GM18507 (cell line): ENCODE results near the gene CREG2.

Experiments
- DNase-seq: peaks from one replicate; pipeline ENCODE4 v3.0.0; 2011; ENCODE audit warnings: low read depth; ENCODE audit not compliant: insufficient read length; ENCODE audit errors: extremely low spot score
- FAIRE-seq: peaks from 2 replicates; lab custom pipeline; 2011; peaks lifted over from hg19 to GRCh38; lab: Jason Lieb, UNC

CREG2 gene

DNA sequence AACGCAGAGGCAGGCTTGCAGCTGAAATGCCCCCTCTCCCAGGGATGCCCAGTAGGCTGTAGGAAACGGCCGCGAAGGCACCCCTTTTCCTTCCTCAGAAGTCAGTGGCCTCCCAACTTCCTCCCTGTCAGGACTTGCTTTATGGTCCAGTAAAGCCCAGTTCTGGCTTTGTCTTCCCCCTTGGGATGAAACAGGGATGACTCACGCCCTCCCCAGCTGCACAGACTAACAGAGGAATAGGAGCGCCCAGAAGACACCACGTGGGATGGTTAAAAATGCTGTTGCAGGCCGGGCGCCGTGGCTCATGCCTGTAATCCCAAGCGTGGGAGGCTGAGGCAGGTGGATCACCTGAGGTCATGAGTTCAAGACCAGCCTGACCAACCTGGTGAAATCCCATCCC, 6.9 kb downstream of the CREG2 start:
- FAIRE-seq = no peak
- DNase-seq = no peak

DNA sequence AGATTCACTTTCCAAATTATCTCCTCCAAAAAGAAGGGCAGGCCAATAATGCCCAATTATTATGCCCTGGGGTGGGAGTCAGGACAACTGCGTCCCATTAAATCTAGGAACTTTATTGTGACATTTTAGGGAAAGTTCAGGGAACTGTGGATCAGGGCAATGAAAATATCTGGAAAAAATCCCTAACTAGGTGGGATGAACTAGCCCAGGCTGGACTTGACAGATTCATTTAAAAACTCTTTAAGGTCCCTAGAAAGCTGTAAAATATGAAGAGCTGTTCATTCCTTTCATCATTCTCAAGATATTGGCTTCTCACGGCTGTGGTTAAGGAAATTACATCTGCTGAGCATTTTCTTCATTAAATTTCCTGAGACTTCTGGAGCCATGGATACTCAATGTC, 8.2 kb downstream of the CREG2 start:
- DNase-seq (no peak), FAIRE-seq (no peak)

DNA sequence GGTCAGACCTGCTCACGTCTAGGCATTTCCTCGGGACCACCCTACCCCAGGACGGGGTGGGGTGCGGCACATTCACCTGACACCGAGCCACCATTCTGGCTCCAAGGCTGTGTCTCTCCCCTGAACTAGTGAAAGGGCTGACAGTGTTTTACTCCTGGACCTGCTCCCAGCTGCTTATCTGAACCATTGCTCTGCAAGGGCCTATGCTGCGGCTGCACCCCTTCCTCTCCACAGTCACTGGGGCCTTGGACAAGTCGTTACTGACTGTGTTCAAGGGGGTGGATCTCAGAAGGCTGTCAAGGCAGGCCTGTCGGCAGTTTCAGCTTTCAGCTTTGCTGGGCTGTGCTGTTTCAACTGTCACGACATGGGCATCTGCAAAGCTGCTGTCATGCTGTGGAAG, 11.7 kb downstream of the CREG2 start:
- no peak for FAIRE-seq
- DNase-seq = no peak

DNA sequence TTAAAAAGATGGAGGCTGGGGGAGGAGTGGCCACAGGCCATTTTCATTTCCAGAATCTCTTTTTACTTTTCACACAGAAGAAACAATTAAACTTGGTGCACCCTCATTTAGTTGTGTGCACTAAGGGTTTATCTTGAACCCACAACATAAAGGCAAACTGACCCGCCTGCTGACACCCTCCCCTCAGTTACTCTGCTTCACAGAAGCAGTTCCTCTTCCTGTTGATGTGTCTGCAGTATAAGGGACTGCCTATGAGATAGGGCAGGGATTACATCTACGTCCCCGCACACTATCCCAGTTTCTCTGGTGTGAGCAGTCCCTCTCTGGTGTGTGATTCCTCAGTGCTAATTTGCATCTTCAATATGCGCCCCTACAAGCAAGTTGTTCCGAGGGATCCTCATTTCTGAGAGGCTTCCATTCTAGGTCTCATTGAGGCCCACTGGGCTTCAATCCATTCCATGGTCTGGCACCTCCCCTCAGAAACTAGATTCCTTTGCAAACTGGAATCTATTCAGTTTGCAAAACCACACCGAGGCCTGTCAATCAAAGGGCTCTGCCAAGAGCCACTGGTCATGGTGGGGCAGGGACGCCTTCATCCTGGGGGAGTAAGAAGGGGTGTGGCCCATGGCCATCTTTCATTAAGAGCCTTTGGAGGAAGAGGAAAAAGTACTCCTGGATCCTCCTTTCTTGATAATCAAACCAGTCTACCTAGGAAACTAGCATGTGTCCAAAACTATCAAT, 12.3 kb downstream of the CREG2 start:
- DNase-seq = no peak
- FAIRE-seq = no peak

DNA sequence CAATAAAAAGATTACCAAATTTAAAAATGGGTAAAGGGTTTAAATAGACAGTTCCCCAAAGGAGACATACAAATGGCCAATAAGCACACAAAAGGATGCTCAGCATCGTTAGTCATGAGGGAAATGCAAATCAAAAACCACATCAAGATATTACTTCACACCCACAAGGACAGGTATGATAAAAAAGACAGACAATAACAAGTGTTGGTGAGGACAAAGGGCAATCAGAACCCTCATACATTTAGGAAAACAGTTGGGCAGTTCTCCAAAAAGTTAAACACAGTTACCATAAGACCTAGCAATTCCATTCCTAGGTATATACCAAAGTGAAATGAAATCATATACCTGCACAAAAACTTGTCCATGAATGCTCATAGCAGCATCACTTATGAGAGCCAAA, 14.5 kb downstream of the CREG2 start:
- no peak for DNase-seq
- FAIRE-seq = no peak

DNA sequence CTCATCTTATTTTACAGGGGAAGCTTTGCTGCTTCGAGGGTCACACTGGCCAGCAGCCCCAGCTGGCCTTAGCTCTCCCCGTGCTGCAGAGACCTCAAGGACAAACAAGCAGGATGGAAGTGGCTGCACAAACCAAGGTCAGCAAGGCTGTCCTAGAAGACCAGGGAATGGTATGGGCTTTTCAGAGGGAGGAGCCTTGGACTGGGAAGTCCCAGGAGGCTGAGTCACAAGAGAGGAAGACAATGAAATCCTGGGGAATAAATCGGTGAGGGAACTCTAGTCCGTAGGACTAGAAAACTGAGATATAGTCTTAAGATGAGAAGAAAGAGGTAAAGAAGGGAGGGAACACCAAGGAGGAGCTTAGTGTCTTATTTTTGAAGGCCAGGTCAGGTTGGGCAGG, 15.7 kb downstream of the CREG2 start:
- no peak for DNase-seq
- no peak for FAIRE-seq

DNA sequence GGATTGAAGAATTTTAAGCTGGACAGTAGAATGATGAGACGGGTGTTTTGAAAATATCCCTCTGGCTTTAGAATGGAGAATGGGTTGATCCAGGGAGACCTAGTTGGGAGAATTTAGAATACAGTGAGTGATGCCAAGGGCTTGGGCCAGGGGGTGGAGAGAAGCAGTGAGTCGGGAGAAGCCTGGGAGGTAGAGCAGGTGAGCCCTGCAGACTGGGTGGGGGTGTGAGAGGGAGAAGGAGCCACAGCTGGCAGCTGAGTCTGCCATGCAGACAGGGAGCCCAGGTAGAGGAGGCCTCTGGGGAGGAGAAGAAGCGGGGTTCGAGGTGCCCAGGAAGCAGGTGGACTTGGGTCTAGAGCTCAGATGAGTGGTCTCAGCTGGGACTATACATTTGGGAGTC, 18.2 kb downstream of the CREG2 start:
- DNase-seq (no peak), FAIRE-seq (no peak)

DNA sequence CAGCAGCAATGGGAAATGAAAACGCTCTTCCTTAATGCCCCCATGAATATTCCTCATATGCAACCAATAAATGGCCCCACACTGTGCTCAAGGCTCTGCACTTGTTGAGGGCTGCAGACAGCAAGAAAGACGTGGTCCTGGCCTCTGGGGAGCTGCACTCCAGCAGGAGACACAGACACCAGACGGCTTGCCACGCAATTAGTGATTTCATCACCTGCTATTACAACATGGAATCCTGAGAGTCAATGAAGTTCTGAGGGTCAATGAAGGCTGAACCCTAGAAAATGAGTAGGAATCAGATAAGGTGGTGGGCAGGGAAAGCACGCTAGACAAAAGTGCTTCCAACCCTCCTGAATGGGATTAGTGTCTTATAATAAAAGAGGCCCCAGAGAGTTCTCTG, 18.9 kb downstream of the CREG2 start:
- DNase-seq = no peak
- FAIRE-seq = no peak

DNA sequence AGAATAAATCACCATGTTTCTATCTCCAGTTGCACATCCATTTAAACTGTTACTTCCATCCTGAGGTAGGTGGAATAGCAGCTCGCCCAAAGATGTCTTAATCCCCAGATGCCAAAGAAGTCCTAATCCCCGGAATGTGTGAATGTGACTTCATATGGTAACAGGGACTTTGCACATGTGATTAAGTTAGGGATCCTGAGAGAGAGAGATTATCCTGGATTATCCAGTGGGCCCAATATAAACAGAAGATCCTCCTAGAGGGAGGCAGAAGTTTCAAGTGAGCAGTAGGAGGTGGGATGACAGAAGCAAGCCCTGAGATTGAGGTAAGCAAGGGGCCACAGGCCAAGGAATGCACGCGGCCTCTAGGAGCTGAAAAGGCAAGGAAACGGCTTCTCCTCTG, 19.8 kb downstream of the CREG2 start:
- FAIRE-seq = no peak
- DNase-seq = no peak

DNA sequence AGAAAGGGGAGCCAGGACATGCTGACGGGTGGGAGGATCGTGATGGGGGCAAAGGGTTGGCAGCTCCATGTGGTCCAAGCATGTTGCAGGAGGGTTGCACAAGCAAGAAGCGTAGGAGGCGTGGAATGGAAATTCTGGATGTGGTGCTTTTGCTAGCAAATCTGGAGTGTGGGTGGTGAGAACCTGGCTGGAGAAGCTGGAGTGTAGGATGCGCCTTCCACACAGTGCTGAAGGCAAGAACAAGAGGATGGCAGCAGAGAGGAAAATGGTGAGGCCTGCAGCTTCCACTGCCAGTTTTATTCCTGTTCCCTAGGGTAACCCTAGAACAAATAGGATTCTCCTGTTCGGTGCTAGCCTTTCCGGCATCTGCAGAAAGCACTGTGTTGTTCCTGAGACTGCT, 22.4 kb downstream of the CREG2 start:
- no peak for DNase-seq
- no peak for FAIRE-seq

DNA sequence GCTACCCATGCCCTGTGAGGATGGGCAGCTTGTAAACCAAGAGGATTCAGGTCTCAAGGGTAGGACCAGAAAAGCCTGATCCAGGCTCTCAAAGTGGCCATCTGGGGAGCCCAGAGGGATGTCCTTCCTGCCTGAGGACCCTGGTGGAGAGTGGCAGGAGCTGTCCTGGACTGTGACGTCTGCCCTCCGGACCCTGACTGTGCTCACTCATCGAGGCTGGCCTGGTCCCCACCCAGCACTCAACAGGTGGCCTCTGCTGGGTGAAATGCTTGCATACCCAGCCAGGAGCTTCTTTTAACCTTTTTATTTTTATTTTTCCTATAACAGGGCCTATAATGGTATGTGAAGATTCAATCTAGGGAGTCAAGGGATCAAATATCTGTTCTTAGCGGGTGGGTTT, 24.5 kb downstream of the CREG2 start:
- FAIRE-seq (no peak), DNase-seq (no peak)

DNA sequence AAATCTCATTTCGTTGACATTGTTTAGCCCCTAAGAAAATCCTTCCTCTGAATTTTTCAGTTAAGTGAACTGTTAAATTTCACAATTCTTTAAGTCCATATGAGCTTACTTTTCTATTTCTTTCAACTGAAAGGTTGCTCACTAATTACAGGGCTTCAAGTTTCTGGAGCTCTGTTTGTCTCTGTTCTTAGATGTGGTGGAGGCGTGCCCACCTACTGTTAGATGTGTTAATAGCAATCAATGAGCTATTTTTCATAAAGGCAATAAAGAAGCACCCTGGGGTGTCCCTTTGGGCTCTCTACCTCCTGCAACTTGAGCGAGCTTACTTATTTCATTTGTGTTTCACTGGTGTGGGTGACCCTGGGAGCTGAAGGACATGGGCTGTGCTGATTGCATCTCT, 25.0 kb downstream of the CREG2 start:
- no peak for DNase-seq
- FAIRE-seq = no peak

DNA sequence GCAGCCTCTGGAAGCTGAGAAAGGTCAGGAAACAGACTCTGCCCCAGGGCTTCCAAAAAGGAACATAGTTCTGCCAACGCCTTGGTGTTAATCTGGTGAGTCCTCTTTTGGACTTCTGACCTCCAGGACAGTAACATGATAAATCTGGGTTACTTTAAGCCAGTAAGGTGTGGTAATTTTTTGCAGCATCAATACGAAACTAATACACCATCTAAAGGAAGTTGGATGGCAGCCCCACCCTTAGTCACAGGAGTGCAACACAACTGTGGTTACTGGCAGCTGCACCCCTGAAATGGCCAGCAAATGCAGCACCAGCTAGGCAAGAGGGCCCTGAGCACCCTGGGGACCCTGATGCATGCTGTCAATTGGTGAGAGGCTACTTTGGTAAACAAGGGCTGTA, 25.8 kb downstream of the CREG2 start:
- no peak for FAIRE-seq

DNA sequence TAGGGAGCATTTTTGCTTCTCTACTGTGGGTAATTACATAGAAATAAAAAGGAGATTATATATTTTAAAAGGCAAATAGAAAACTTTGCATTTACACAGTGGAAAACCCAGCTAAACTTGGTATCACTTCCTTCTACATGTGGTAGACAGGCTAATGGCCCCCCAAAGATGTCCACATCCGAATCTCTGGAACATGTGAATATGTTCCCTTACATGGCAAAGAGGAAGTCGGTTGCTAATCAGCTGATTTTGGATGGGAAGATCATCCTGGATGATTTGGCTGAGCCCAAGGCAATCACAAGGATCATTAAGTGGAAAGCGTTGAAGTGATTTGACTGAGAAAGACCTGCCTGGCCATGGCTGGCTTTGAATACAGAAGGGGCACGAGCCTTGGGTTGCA, 26.2 kb downstream of the CREG2 start:
- DNase-seq = no peak
- no peak for FAIRE-seq

More for the DNA sequence above, 25.8 kb downstream of the CREG2 start:
- DNase-seq = no peak

DNA sequence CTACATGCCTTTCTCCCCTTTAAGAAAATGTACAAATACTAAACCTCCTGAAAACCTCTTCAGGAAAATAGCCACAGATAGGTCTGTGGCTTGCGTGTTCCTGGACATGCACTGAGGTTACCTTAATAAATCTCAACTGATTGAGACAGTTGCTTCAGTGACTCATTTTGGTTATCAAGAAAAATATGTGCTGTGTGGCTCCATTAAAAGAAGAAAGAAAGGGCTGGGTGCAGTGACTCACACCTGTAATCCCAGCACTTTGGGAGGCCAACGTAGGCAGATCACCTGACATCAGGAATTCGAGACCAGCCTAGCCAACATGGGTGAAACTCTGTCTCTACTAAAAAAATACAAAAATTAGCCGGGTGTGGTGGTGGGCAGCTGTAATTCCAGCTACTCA, 27.1 kb downstream of the CREG2 start:
- FAIRE-seq (no peak), DNase-seq (no peak)

DNA sequence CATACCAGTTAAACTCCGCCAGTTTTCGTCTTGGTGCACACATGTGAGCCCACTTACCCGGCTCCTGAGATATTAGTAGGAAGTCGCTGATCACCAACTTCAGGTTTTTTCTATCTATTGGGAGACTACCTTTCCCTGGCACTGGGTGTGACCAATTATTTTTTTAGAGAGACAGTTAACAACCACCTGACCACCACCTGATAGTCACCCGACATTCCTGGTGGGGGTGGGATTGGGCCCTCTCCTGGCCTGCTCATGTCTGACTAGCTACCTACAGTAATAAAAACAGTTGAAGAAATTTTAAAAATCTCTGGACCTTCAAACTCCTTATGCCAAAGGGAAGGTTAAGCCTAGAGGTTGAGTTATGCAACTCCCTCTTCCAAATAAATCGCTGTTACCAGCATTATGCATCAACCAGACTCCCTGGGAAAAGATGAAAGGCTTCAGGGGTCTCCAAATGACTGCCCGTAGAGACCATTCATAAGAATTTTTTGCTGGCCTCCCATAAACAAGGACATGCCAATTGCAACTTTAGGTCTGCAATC, 27.8 kb downstream of the CREG2 start:
- DNase-seq = no peak
- no peak for FAIRE-seq

DNA sequence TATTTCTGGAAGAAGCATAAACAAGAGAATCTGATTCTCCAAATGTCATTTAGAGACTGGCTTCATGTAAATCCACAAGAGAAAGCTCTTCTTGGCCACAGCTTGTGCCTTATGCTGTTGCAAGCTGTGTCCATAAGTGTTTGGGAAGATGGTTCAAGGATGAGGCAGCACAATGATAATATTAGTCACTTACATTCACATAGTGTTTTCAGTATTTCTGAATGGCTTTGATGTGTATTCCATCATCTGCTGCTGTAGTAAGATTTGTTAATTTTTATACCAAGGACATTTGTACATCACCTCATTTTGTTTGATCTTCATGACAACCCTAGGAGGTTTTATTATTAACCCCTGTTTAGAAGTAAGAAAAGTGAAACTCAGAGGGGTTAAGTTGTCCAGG, 29.9 kb downstream of the CREG2 start:
- no peak for DNase-seq
- no peak for FAIRE-seq

DNA sequence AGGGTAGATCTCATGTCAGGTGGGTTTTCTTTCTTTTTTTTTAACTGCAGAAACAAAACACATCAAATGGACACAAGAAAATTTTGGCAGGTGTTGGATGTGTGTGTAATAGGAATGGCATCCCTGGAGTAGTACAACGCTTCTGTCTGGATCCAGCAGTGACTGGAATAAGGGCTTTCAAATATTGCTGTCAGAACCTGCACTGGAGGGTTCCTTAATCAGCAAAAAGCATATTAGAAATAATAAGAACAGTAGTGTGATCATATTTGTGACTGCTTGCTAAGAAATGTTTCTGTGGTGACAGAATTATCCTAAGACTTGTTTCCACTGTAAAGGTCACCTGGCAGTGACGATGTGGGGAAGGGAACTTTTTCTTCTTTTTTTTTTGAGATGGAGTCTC, 30.8 kb downstream of the CREG2 start:
- FAIRE-seq (no peak), DNase-seq (no peak)

DNA sequence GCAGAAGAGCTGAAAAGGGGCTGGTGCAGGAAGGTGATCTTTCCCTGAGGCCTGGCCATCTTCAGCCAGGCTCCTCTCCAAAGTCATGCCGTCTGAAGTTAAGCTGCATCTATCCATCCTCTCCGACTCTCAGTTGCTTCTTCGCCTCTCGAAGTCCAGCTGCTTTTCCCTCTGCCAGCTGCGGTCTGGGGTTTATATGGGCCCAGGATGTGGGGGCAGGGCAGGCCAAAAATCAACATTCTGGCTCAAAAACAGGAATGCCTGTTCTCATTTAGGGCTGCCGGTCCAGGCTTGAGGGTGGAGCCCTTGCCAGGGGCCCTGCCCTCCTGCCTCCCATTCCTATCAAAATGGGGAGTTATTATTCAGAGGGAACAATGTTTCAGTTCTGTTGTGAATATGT, 31.2 kb downstream of the CREG2 start:
- DNase-seq = no peak
- no peak for FAIRE-seq

DNA sequence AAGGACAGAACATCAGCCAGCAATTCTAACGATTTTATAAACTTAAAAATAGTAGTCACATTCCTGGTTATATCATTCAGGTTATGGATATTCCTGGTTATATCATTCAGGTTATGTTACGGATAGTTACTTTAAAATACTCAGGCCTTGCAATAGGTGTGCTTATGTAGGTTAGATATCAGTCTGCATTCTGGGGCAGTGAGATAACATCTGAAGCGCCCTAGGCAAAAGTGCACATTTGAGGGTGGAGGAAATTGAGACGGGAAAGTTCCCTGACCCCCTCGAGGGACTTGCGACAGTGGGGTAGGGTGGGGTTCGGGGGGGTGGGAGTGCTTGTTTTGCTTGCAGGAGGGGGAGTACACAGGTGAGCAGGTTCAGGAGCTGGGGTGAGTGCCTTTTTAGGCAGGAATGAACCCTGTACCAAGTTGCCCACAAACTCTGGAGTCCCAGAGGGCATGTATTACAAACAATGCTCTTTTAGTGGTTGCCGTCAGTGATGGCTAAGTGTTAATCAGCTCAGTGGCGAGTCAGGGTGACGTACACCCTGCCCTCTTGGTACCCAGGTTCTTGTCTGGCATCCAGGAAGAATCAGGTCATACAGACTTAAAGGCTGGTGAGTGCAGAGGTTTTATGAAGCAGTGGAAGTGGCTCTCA, 31.8 kb downstream of the CREG2 start:
- no peak for DNase-seq
- no peak for FAIRE-seq
